GM19025 (cell line): ENCODE measurements around the gene CORO2B.
"Not testable (repeated sequence)": the region's sequence is repeated elsewhere in the genome, so short reads cannot be mapped to it uniquely, and the experiment has no call there.

ENCODE experiments used
- ATAC-seq: cut with Tn5 transposase; IDR thresholded peaks from one replicate; pipeline ENCODE4 v1.9.1; 2021; ENCODE audit warnings: mild to moderate bottlenecking, low read depth, moderate library complexity; ENCODE audit not compliant: unreplicated experiment

CORO2B gene

GRCh38 chr15:68603951-68604350, 25.2 kb downstream of the CORO2B start:
- ATAC-seq, result no peak

GRCh38 chr15:68604840-68605478, 26.2 kb downstream of the CORO2B start:
- not testable (repeated sequence) for ATAC-seq

DNA sequence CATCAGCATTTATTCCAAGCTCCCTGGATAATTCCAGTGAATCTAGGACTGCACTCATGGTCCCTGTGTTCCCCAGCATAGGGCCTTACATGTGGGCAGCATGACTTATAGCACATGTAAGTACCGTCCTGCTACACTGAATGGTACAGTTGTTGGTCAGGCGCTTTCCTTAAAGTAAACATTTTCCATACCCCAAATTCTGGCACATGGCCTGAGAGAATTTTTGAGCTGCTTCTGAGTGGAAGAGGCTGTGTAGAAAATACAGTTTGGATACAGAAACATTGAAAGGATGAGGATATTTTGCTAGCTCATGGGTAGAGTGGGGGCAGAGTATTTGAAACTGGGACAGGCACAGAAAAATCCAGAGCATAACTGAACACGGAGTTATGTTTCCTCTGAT, 27.6 kb downstream of the CORO2B start:
- ATAC-seq, result no peak

GRCh38 chr15:68608206-68608843, 29.5 kb downstream of the CORO2B start:
- no peak for ATAC-seq

DNA sequence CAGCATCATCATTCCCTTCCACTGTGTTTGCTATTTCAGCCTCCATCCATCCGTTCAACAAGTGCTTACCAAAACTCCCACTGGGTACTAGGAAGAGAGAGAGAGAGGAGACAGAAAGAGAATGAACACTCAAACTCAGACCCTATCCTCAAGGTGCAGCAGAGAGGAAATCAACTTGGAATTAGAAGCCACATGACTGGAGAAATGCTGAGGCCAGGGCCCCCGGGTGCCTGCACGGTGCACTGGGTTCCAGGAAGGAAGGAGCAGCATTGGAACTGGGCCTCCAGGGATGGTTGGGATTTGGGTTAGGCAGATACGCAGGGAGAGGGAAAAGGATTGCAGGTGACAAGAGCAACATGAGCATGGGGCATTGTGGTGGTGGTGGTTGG, 30.0 kb downstream of the CORO2B start:
- no peak for ATAC-seq

DNA sequence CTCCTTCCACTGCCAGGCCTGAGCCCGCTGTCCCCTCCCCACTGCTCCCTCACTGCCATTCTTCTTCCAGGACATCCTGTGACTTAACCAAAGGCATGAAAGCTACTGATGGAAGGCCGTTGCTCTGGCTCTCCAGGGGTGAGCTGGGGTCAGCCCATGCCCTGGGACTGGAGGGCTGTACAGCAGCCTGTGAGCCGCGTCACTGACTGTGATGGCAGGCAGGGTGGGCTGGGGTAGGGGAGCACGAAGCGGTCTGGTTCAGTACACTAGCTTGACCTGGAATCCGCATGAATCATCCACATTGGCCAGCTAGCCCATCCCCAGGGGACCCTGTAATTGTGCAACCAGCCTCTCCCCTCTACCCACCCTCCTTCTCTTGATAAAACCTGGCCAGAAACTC, 30.8 kb downstream of the CORO2B start:
- no peak for ATAC-seq

DNA sequence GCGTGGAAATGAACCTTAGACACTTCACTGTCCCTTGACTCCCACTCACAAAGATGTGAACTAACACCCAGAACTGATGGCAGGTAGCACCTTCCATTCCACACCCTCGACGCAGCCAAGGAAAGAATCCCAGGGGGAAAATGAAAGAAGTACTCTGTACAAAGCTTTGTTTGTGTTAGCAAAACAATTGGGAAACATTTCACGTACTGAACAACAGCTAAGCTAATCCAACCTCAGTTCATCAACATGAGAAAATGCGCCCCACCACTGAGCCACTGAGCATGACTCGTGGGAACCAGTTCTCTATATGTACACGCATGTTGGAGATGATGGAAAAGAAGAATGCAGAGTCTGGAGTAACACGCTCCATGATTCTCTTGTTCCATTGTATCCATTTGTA, 32.0 kb downstream of the CORO2B start:
- no peak for ATAC-seq

DNA sequence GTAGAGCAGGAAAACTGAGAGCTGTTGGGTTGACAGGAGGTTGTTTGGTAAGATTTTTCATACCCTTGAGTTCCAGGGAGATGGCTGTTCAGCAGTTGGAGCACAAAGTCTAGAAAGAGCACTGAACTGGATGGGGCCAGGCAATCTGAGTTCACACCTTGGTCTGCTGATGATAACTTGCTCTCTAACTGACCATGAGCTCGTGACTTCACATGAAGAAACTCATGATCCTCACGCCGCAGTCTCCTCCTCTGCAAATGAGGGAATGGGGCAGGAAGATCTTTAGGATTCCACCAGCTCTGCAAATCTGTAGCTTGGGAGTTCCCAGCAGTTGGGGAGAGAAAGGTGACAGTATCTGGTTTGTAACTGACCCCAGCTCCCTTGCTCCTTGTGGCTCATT, 33.7 kb downstream of the CORO2B start:
- ATAC-seq, result no peak

DNA sequence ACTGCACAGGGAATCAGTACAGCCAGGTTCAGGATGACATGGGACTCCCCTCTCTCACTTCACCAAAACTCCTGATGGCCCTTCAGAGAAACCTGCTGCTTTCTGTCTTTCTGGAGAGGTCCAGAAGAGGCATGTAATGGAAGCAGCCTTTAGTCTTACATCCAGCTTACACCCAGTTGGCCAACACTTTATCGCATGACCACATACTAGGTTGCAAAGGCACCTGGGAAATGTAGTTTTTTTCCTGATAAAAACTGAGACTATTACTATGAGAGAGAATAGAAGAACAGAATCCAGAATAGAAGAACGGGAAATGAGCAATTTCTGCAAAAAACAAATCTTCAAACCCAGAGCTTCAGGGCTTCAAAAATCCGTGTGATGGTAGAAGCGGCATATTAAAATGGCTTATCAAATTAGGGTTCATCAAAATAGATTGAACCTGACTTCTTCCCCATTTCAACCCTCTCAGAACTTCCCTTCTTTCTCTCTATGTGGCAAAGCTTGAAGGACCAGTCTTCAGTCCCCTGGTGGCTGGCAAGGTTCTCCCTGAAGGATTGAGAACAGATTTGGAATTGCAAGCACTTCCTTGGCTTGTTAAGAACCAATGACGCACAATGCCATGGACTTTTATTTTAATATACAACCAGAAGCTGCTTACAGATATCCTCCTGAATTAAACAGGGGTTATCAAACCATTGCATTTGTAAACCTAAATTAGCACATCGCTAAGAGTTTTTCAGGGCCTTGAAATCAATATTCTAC, 34.4 kb downstream of the CORO2B start:
- ATAC-seq, result no peak

DNA sequence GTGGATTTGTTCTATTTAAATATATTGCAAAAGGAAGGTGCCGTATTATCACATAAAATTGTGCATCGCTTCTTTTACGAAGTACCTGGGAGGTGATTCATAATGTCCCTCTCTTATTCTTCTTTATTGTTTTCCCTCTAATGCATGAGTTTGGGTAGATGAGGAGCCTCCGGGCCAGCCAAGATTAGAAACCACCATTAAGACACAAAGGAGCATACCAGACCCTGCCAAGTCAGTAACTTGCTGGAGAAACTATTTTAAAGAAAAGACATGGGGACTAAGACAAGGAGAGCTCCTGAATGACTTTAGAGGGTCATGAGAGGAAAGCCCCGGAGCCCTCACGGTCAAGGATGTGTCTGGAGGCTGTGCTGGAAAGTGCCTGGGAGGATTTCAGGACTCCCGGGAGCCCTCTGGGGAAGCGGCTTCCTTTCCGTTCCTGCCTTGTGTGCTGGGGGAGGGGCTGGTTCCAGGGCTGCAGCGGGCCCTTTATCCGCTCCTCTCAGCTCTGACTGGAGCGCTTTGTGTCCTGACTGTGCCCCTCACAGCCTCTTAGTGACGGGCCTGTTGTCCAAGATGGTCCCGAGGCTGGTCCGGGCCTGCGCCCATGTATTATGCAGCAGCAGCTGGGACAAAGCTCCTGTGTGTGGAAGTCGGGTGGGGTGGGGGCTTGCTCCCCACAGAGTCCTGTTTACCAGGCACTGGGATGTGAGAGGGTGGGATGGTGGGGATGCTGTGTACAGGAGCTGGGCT, 35.7 kb downstream of the CORO2B start:
- ATAC-seq, result no peak

DNA sequence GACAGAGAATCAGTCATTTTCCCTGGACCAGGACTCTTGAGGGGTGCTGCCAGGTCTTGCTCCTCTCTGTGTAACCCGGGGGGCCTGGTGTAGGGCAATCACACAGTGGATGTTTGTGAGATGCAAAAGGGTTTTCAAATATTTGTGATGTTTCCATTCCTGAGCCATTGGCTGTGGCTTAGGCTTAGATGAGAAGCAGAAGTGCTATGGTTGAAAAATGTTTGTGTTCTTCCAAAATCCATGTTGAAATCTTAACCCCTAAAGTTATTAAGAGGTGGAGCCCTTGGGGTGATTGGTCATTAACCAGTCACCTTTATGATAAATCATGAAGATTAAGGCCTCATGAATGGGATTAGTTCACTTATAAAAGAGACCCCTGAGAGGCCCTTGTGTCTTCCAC, 36.5 kb downstream of the CORO2B start:
- no peak for ATAC-seq

DNA sequence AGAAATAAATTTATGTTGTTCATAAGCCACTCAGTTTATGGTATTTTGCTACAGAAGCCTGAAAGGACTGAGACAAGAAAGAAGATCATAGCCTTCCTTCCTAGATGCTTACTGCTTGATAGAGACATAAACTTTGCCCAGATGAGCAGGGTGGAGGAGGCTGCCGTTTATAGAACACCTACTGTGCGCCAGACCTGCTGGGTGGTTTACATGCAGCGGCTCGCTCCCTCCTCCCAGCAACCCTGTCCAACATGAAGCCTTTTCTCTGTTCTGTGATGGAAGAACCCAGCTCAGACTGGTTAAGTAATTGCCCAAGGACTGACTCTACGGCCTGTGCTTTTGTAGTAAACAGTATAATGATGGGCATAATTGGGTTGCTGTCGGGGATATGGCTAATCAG, 37.0 kb downstream of the CORO2B start:
- no peak for ATAC-seq

GRCh38 chr15:68616397-68616796, 37.6 kb downstream of the CORO2B start:
- no peak for ATAC-seq

GRCh38 chr15:68617001-68617400, 38.2 kb downstream of the CORO2B start:
- no peak for ATAC-seq

DNA sequence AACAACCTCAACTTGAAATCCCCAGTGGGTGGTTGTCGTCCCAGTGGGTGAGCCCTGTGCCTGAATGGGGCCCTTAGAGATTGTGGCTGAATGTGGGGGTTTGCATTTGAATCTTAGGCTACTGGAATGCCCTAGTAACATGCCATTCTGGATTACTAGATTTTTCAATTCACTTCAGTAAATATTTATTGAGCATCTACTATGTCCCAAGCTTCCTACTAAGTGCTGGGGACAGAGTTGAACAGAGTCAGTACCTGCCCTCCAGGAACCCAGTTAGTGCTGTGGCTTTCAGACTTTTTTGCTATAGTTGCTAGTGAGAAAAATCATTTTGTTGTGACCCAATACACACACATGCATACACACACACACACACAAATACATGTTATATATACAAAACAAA, 39.0 kb downstream of the CORO2B start:
- ATAC-seq, result no peak

DNA sequence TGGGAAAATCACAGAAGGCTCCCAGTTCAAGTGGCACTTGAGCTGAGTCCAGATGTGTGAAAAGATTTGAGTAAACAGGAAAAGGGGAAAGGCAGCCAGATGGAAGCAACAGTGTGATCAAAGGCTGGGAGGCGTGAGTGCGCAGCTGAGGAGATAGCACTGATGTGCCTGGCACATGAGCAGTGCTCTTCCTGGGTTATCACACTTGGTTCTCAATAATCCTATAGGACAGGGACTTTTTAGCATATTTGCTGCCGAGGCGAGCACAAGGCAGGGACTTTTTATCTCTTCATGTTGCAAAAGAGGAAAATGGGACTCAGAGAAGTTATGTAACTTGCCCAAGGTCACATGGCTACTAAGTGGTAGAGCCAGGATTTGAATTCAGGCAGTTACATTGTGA, 39.6 kb downstream of the CORO2B start:
- ATAC-seq, result no peak

- no peak for ATAC-seq
Observed at GRCh38 chr15:68618908-68619698, 40.3 kb downstream of the CORO2B start.

GRCh38 chr15:68620721-68621527, 42.1 kb downstream of the CORO2B start:
- ATAC-seq, result no peak

- no peak for ATAC-seq
Observed at GRCh38 chr15:68621535-68621934, 42.7 kb downstream of the CORO2B start.
